ENCODE results near the gene AGO1. TPM values are rescaled to one million over a fixed set of nuclear protein-coding genes. Genes with fewer than 3 reads are reported as not detected.

AGO1 gene
- total and polyA plus RNA-seq, 11 donors: 3.0 to 27.0 (median 20.5) TPM

DNA sequence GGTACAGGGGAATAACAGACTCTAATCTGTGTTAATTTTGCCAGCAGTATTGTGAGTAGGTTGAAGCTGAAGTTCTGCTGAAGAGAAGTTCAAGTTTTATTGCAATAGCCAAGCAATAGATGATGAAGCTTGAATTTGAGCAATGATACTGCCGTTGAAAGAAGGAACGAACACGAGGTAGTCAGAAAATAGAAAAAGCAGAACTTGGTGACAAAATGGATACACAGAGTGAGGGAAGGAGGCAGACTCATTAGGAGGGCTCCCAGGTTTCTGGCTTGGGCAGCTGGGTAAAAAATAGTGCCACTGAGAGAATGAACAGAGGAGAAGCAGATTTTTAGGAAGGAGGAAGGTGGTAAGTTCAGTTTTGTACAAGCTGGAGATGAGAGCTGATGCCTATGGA is 22.3 kb upstream of the AGO1 start:
- TF ChIP-seq POLR2A (IDR thresholded peaks at IDR 0.05) (no peak), CTCF (IDR thresholded peaks at IDR 0.05) (no peak)
- Histone ChIP-seq H3K9me3 (no peaks in the 10 kb centered on the region), H3K27ac (peak overlapping the region in 1 of 12 donors; percentile 63), H3K4me1 (peaks cover 0 to 46% (median 6%) of the 10 kb centered on the region in 12 donors), H3K36me3 (peaks cover 0 to 10% (median 6%) of the 10 kb centered on the region in 9 donors), H3K4me3 (no peak overlapping the region), H3K27me3 (no peaks in the 10 kb centered on the region)
- WGBS, 4 donors: 78 to 88% (median 87%) methylated on average over 3 of the region's 3 CpGs
- ATAC-seq: no peak
- DNase-seq: no peak
- intact Hi-C loops (cut with DNase I): loop anchor here in 1 of 10 donors (5.0 kb wide), 1 partner anchor 227 kb away; the partner anchor contains the start of gene ADPRS

- TF ChIP-seq CTCF (IDR thresholded peaks at IDR 0.05): no peak
- no peak for DNase-seq
- no peak for ATAC-seq
- Histone ChIP-seq H3K9me3 (no peaks in the 10 kb centered on the region), H3K27me3 (no peaks in the 10 kb centered on the region), H3K4me1 (peaks cover 0 to 47% (median 6%) of the 10 kb centered on the region in 12 donors), H3K4me3 (no peak overlapping the region), H3K27ac (peak overlapping the region in 1 of 12 donors; percentile 76), H3K36me3 (peaks cover 0 to 4% (median 0%) of the 10 kb centered on the region in 9 donors)
- intact Hi-C loops (cut with DNase I): loop anchor here in 1 of 10 donors (5.0 kb wide), 1 partner anchor 224 kb away; the partner anchor contains the start of gene ADPRS
- 92 to 97% (median 95%) methylated on average over 1 of the region's 1 CpG for WGBS, 4 donors
These were observed 19.9 kb upstream of the AGO1 start for GRCh38 chr1:35863136-35863535.

DNA sequence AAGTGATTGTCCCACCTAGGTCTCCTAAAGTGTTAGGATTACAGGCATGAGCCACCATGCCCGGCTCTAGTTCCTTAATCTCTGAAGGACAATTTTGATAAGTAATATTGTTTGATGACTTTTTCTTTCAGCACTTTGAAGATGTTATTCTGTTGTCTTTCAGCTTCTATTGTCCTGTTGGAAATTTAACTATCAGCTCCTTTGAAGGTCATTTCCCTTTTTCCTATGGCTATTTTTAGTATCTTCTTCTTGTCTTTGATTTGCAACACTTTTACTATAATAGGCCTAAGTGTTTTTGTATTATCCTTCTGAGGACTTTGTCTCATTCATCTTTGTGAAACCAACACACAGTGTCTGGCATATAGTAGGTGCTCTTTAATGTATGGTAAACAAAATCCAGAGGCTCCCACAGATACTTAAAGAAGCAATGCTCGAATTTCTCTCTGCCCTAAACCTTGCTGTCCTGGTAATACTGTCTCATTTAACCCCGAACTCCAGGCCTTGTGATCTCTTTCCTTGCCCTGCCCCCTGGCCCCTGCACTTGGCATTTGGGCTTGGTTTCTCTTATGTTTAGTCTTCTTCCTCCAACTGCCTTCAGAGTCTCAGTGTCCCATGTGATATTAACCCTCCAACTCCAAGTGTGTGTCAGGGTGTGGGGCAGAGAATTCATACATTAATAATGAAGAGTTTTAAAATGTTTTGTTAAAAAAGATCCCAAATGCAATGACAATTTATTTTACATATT is 19.0 kb upstream of the AGO1 start:
- 49 to 65% (median 51%) methylated on average over 3 of the region's 3 CpGs for WGBS, 4 donors
- DNase-seq: no peak
- H3K4me1 ChIP-seq: peaks cover 0 to 47% (median 6%) of the 10 kb centered on the region in 12 donors
- no peaks in the 10 kb centered on the region for H3K9me3 ChIP-seq
- peak overlapping the region in 1 of 12 donors; percentile 76 for H3K27ac ChIP-seq
- no peak overlapping the region for H3K4me3 ChIP-seq
- intact Hi-C loops (cut with DNase I): loop anchor here in 1 of 10 donors (5.0 kb wide), 1 partner anchor 223 kb away; the partner anchor contains the start of gene ADPRS
- H3K36me3 ChIP-seq: no peaks in the 10 kb centered on the region
- no peaks in the 10 kb centered on the region for H3K27me3 ChIP-seq
- no peak for TF ChIP-seq POLR2A (IDR thresholded peaks at IDR 0.05)
- no peak for TF ChIP-seq CTCF (IDR thresholded peaks at IDR 0.05)
- ATAC-seq: no peak

- H3K4me3 ChIP-seq: no peak overlapping the region
- intact Hi-C loops (cut with DNase I): loop anchor here in 1 of 10 donors (5.0 kb wide), 1 partner anchor 222 kb away; the partner anchor contains the start of gene ADPRS
- peak overlapping the region in 1 of 12 donors; percentile 76 for H3K27ac ChIP-seq
- H3K36me3 ChIP-seq: no peaks in the 10 kb centered on the region
- ATAC-seq (peak in 1 of 4 donors; percentile 54), DNase-seq (no peak)
- no peaks in the 10 kb centered on the region for H3K9me3 ChIP-seq
- TF ChIP-seq CTCF (IDR thresholded peaks at IDR 0.05) (no peak), POLR2A (IDR thresholded peaks at IDR 0.05) (no peak)
- H3K27me3 ChIP-seq: no peaks in the 10 kb centered on the region
- peaks cover 0 to 47% (median 6%) of the 10 kb centered on the region in 12 donors for H3K4me1 ChIP-seq
- WGBS, 4 donors: 81 to 87% (median 83%) methylated on average over 5 of the region's 5 CpGs
These were observed 18.2 kb upstream of the AGO1 start for GRCh38 chr1:35864813-35865212.

Data from heart left ventricle (tissue), 16 donors.